K562 (cell line): ENCODE results near the gene DMWD. TPM values are rescaled to one million over a fixed set of nuclear protein-coding genes. Genes with fewer than 3 reads are reported as not detected.

Experiments
- BCOR ChIP-seq: fragments of 450-650 bp; IDR thresholded peaks from 2 replicates; pipeline ENCODE4 v1.6.1; 2016
- DEAF1 ChIP-seq: fragments of 450-650 bp; formaldehyde crosslinking; IDR thresholded peaks from 2 replicates; pipeline ENCODE4 v1.4.0; 2020; ENCODE audit warnings: mild to moderate bottlenecking, moderate library complexity
- DIDO1 ChIP-seq: fragments of 450-650 bp; IDR thresholded peaks from 2 replicates; pipeline ENCODE4 v1.6.1; 2016; ENCODE audit warnings: low read depth, missing biosample characterization, missing genetic modification characterization
- E2F6 ChIP-seq, 2 experiments: IDR thresholded peaks; 2 replicates each; pipeline ENCODE4 v1.6.1; 2011; ENCODE audit warnings: borderline replicate concordance in 1 of 2, control low read depth in 1 of 2, low read depth in 1 of 2, low read length in 1 of 2, mild to moderate bottlenecking in 1 of 2, mixed read lengths in 1 of 2, moderate library complexity in 1 of 2; ENCODE audit not compliant: insufficient read depth in 1 of 2, insufficient read length in 1 of 2, poor library complexity in 1 of 2, severe bottlenecking in 1 of 2; ENCODE audit errors: extremely low read depth in 1 of 2
- GTF2A2 ChIP-seq: IDR thresholded peaks from 2 replicates; pipeline ENCODE4 v1.6.1; 2016; ENCODE audit warnings: mild to moderate bottlenecking, missing genetic modification characterization, missing compliant biosample characterization
- HMG20A ChIP-seq: fragments of 450-650 bp; formaldehyde crosslinking; conservative IDR thresholded peaks from 2 replicates; pipeline ENCODE4 v1.4.0; 2020; ENCODE audit warnings: mild to moderate bottlenecking, mixed read lengths
- KHSRP ChIP-seq: fragments of 450-650 bp; IDR thresholded peaks from 2 replicates; pipeline ENCODE4 v1.6.1; 2017
- MAFF ChIP-seq: IDR thresholded peaks from 2 replicates; pipeline ENCODE4 v1.6.1; 2012; ENCODE audit warnings: low read length, improper control_type of control experiment
- POLR2H ChIP-seq: IDR thresholded peaks from 2 replicates; pipeline ENCODE4 v1.6.1; 2016; ENCODE audit warnings: missing genetic modification characterization, low read depth, mild to moderate bottlenecking, control low read depth, missing compliant biosample characterization, moderate library complexity
- PTBP1 ChIP-seq: fragments of 200-400 bp; formaldehyde crosslinking; IDR thresholded peaks from 2 replicates; pipeline ENCODE4 v1.6.1; 2017; ENCODE audit warnings: low read depth, low read length
- SIX5 ChIP-seq, 2 experiments: IDR thresholded peaks; 2 replicates each; pipeline ENCODE4 v1.6.1; 2011; ENCODE audit warnings: low read length in 2 of 2, borderline replicate concordance in 1 of 2, low read depth in 1 of 2, mild to moderate bottlenecking in 1 of 2, moderate library complexity in 1 of 2; ENCODE audit not compliant: insufficient read depth in 1 of 2
- SMAD1 ChIP-seq: fragments of 150-350 bp; IDR thresholded peaks from 2 replicates; pipeline ENCODE4 v1.6.1; 2014; ENCODE audit warnings: low read length, low read depth; ENCODE audit not compliant: partially characterized antibody
- SRSF9 ChIP-seq: fragments of 200-400 bp; formaldehyde crosslinking; IDR thresholded peaks from 2 replicates; pipeline ENCODE4 v1.6.1; 2017; ENCODE audit warnings: low read depth, low read length, borderline replicate concordance
- STAG1 ChIP-seq: sonication (generic); formaldehyde crosslinking; IDR thresholded peaks from 2 replicates; pipeline ENCODE4 v1.5.0; 2020; ENCODE audit warnings: missing genetic modification reagents, borderline replicate concordance
- TARDBP ChIP-seq: fragments of 450-650 bp; IDR thresholded peaks from 2 replicates; pipeline ENCODE4 v1.6.1; 2016
- ZNF584 ChIP-seq: fragments of 200-800 bp; sonication (Bioruptor generic); IDR thresholded peaks from 2 replicates; pipeline ENCODE4 v1.6.1; 2016; ENCODE audit warnings: low read depth, mild to moderate bottlenecking, missing genetic modification characterization, missing compliant biosample characterization
- ZNF592 ChIP-seq: fragments of 450-650 bp; IDR thresholded peaks from 2 replicates; pipeline ENCODE4 v1.6.1; 2017; ENCODE audit warnings: antibody characterized with exemption, mild to moderate bottlenecking
- ZNF740 ChIP-seq, 3 experiments: fragments of 200-800 bp in 1 of 3; sonication (Bioruptor generic) in 1 of 3; sonication (generic) in 1 of 3; formaldehyde crosslinking in 1 of 3; IDR thresholded peaks; 2 replicates each; pipeline versions ENCODE4 v1.6.1 to v1.8.0; 2016 to 2022; ENCODE audit warnings: mild to moderate bottlenecking in 2 of 3, missing compliant biosample characterization in 2 of 3, missing genetic modification characterization in 2 of 3, missing genetic modification reagents in 1 of 3
- polyA plus RNA-seq, 8 experiments: library from polyadenylated mRNA; depleted of rRNA in 4 of 8; stranded (reverse) in 5 of 8; unstranded in 3 of 8; fragments of >200 nt; fragmentation: Nextera tagmentation in 2 of 8; fragmentation: Illumina TruSeq in 1 of 8; extraction: Ambion mirVana in 2 of 8; extraction: Trizol in 1 of 8; gene quantifications; 2 replicates each; pipeline versions ENCODE4 v1.2.1 to v1.2.3, GENCODE V29; 2011 to 2014; ENCODE audit warnings: inconsistent platforms in 1 of 8, missing spikeins in 1 of 8
- total RNA-seq, 7 experiments: library from RNA; depleted of rRNA in 6 of 7; stranded (reverse); fragments of >200 nt in 6 of 7; fragmentation: Illumina TruSeq in 2 of 7; extraction: Trizol in 2 of 7; gene quantifications; 2 replicates each; pipeline versions ENCODE4 v1.2.1 to v1.2.3, GENCODE V29; 2011 to 2021; ENCODE audit warnings: low replicate concordance in 1 of 7

The DMWD gene
- total and polyA plus RNA-seq, 9 of the 15 experiments (the other 6 are each of a cell fraction or from before 2014, with no cell fraction given): 4.7 to 54.6 (median 19.0) TPM

- TF ChIP-seq BCOR: peak; percentile 96
- TF ChIP-seq PTBP1: peak; percentile 56; the same call in 1 of the 2 replicates
- TF ChIP-seq ZNF740 (CRISPR knock-in tag; IDR thresholded peaks at IDR 0.05): no peak
- TF ChIP-seq ZNF740 (tag; IDR thresholded peaks at IDR 0.05): peak in 1 of 2 experiments; percentile 56; a peak in 1 of 4 replicates
- peak in 1 of 2 experiments; percentile 11; a peak in 1 of 4 replicates for TF ChIP-seq SIX5 (IDR thresholded peaks at IDR 0.05; ENCODE audit: borderline replicate concordance in 1 of 2, insufficient read depth in 1 of 2, low read depth in 1 of 2, low read length in 2 of 2)
- no peak for TF ChIP-seq STAG1 (CRISPR knock-in tag)
- TF ChIP-seq TARDBP: 0 out of 2 replicates have a peak, but pooled peaks have one; percentile 32
- peak; percentile 19 for TF ChIP-seq SMAD1
- no peak for TF ChIP-seq MAFF
- TF ChIP-seq DIDO1 (tag): 0 out of 2 replicates have a peak, but pooled peaks have one; percentile 57
- no peak for TF ChIP-seq DEAF1 (CRISPR knock-in tag)
- peak; percentile 91 for TF ChIP-seq ZNF592
- peak; percentile 94 for TF ChIP-seq POLR2H
- no peak for TF ChIP-seq SRSF9
- TF ChIP-seq HMG20A (CRISPR knock-in tag): no peak
- TF ChIP-seq E2F6 (IDR thresholded peaks at IDR 0.05; ENCODE audit: borderline replicate concordance in 1 of 2, extremely low read depth in 1 of 2, insufficient read depth in 1 of 2, insufficient read length in 1 of 2, low read depth in 1 of 2, low read length in 1 of 2, poor library complexity in 1 of 2, severe bottlenecking in 1 of 2): peak in 1 of 2 experiments; percentile 56
- TF ChIP-seq ZNF584 (CRISPR knock-in tag): peak; percentile 91
- TF ChIP-seq GTF2A2 (tag): no peak
- 0 out of 2 replicates have a peak, but pooled peaks have one; percentile 6 for TF ChIP-seq KHSRP
Measured at GRCh38 chr19:45739498-45740439, 52.9 kb downstream of the DMWD start (continued).
